HUES64 (cell line): Measurements from ENCODE around the gene RBBP5.
A peak's percentile ranks its signal among the peaks of the same experiment; 100 is the strongest.

ENCODE experiments used
- H3K27ac ChIP-seq: 2 replicates; pipeline ENCODE4 v1.7.0; 2013; ENCODE audit warnings: low read depth, low read length, inconsistent platforms
- H3K27me3 ChIP-seq: 2 replicates; pipeline ENCODE4 v1.6.1; 2013; ENCODE audit warnings: mild to moderate bottlenecking, low read length; ENCODE audit not compliant: insufficient read depth
- H3K36me3 ChIP-seq: 2 replicates; pipeline ENCODE4 v1.6.1; 2013; ENCODE audit warnings: mild to moderate bottlenecking, low read length; ENCODE audit not compliant: insufficient read depth
- H3K4me1 ChIP-seq: 2 replicates; pipeline ENCODE4 v1.6.1; 2013; ENCODE audit warnings: mild to moderate bottlenecking, low read length, moderate library complexity; ENCODE audit not compliant: insufficient read depth
- H3K4me3 ChIP-seq: 2 replicates; pipeline ENCODE4 v1.5.1; 2013; ENCODE audit warnings: mild to moderate bottlenecking, low read length, moderate library complexity
- H3K9ac ChIP-seq: 2 replicates; pipeline ENCODE4 v1.6.1; 2013; ENCODE audit warnings: mild to moderate bottlenecking, low read depth, low read length
- H3K9me3 ChIP-seq: 2 replicates; pipeline ENCODE4 v1.6.1; 2013; ENCODE audit warnings: low read depth, low read length; ENCODE audit not compliant: insufficient read depth
- WGBS: fragments of 150-250, 120-280 bp; methylation state at CpG from one replicate; pipeline ENCODE4 v1.1.7; 2013; ENCODE audit warnings: missing lambda C conversion rate; 5-methylcytosine and 5-hydroxymethylcytosine counted together

RBBP5 gene

GRCh38 chr1:205150651-205151428, 29.1 kb upstream of the RBBP5 start:
- Histone ChIP-seq H3K27ac (no peak overlapping the region), H3K36me3 (peaks cover 64% of the 10 kb centered on the region)
- WGBS: 79% methylated on average over 3 of the region's 5 CpGs

DNA sequence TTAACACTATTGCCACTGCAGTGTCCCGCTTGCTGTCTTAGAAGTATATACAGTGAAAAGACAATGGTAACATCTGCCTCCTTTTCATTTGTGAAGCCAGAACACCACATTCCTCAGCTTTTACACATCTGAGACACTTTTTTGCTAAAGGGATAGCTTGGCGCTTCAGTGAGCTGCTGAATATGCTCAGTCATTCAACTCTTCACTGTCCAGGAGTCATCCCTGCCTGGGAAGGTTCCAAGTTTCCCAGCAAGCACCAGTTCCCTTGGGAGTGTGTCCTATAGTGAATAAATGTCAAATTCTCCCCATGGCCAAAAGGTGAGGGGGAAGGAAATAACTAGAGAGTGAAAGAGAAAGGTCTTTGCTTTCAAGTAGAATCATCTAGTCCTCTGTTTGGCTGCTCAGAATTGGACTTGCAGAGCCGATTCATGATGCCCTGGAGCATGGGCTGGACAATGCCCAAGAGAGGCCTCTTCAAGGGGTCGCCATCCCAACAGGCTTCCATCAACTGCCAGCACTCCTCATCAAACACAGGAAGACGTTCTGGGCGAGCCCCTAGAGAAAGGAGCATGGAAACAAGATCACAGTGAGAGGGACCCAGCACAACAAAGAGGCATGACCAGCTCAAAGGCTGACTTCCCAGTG, 25.5 kb upstream of the RBBP5 start:
- no peak overlapping the region for H3K9ac ChIP-seq
- H3K4me3 ChIP-seq: no peak overlapping the region
- H3K27ac ChIP-seq: no peak overlapping the region
- WGBS: 85% methylated on average over 6 of the region's 6 CpGs
- H3K36me3 ChIP-seq: peaks cover 40% of the 10 kb centered on the region
- peaks cover 5% of the 10 kb centered on the region for H3K4me1 ChIP-seq
- H3K27me3 ChIP-seq: no peaks in the 10 kb centered on the region
- H3K9me3 ChIP-seq: no peaks in the 10 kb centered on the region

More at GRCh38 chr1:205150651-205151428, 29.1 kb upstream of the RBBP5 start:
- no peaks in the 10 kb centered on the region for H3K4me1 ChIP-seq
- H3K9ac ChIP-seq: no peak overlapping the region
- H3K4me3 ChIP-seq: no peak overlapping the region
- H3K27me3 ChIP-seq: no peaks in the 10 kb centered on the region
- H3K9me3 ChIP-seq: peaks cover 4% of the 10 kb centered on the region; the same call in 1 of the 2 replicates

GRCh38 chr1:205144751-205145150, 23.0 kb upstream of the RBBP5 start:
- peaks cover 26% of the 10 kb centered on the region for H3K36me3 ChIP-seq
- H3K4me1 ChIP-seq: peaks cover 5% of the 10 kb centered on the region
- H3K27me3 ChIP-seq: no peaks in the 10 kb centered on the region
- no peak overlapping the region for H3K9ac ChIP-seq
- H3K27ac ChIP-seq: no peak overlapping the region
- no CpG with 5 or more reads among the region's 1 CpG for WGBS
- H3K4me3 ChIP-seq: no peak overlapping the region
- no peaks in the 10 kb centered on the region for H3K9me3 ChIP-seq

GRCh38 chr1:205144046-205144720, 22.4 kb upstream of the RBBP5 start:
- no peak overlapping the region for H3K27ac ChIP-seq
- H3K9me3 ChIP-seq: no peaks in the 10 kb centered on the region
- peaks cover 21% of the 10 kb centered on the region for H3K36me3 ChIP-seq
- no peak overlapping the region for H3K9ac ChIP-seq
- peaks cover 5% of the 10 kb centered on the region for H3K4me1 ChIP-seq
- WGBS: 70% methylated on average over 1 of the region's 1 CpG
- no peaks in the 10 kb centered on the region for H3K27me3 ChIP-seq
- no peak overlapping the region for H3K4me3 ChIP-seq

GRCh38 chr1:205142102-205142469, 20.3 kb upstream of the RBBP5 start:
- Histone ChIP-seq H3K9ac (no peak overlapping the region), H3K4me1 (peaks cover 5% of the 10 kb centered on the region), H3K27me3 (no peaks in the 10 kb centered on the region), H3K9me3 (peaks cover 6% of the 10 kb centered on the region; the same call in 1 of the 2 replicates), H3K36me3 (peaks cover 8% of the 10 kb centered on the region), H3K4me3 (no peak overlapping the region), H3K27ac (no peak overlapping the region)
- WGBS: 62% methylated on average over 2 of the region's 2 CpGs

DNA sequence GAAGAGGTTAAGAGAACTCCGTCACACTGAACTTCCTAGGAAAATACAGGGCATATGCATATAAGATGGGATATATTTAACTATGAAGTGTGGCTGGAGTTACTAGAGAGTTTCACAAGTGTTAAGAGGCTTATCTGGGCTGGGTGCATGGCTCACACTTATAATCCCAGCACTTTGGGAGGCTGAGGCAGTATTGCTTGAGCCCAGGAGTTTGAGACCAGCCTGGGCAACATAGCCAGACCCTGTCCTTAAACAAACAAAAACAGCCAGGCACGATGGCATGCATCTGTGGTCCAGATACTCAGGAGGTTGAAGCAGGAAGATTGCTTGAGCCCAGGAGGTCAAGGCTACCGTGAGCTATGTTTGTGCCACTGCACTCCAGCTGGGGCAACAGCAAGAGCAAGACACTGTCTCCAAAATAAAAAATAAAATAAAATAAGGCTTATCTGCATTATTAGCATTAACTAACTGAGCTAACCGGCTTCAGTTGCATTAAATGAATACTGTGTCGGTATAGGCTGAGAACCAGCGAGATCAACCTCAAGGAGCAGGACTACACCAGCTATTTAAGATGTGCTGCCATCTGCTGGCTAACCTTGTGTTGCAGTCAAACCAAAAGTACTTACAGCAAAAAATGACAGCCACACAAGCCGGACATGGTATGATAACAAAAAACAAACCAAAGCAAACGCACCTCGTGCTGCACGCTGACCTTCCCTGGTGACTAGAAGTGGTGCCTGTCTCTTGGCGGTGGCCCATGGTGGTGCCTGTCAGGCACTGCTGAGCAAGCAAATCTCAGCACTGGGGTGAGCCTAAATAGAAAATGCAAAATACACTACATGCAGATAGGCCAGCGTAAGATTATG, 19.7 kb upstream of the RBBP5 start:
- Histone ChIP-seq H3K27ac (no peak overlapping the region), H3K4me3 (no peak overlapping the region), H3K4me1 (peaks cover 5% of the 10 kb centered on the region), H3K9ac (no peak overlapping the region), H3K36me3 (peaks cover 4% of the 10 kb centered on the region; the same call in 1 of the 2 replicates), H3K9me3 (peaks cover 6% of the 10 kb centered on the region; the same call in 1 of the 2 replicates), H3K27me3 (no peaks in the 10 kb centered on the region)
- 46% methylated on average over 11 of the region's 12 CpGs for WGBS

GRCh38 chr1:205140113-205140512, 18.3 kb upstream of the RBBP5 start:
- Histone ChIP-seq H3K27me3 (no peaks in the 10 kb centered on the region), H3K27ac (no peak overlapping the region), H3K4me3 (no peak overlapping the region), H3K9ac (no peak overlapping the region), H3K4me1 (peaks cover 5% of the 10 kb centered on the region), H3K9me3 (peaks cover 6% of the 10 kb centered on the region; the same call in 1 of the 2 replicates), H3K36me3 (no peaks in the 10 kb centered on the region)
- 96% methylated on average over 4 of the region's 4 CpGs for WGBS

- Histone ChIP-seq H3K27me3 (no peaks in the 10 kb centered on the region), H3K36me3 (no peaks in the 10 kb centered on the region), H3K4me3 (no peak overlapping the region), H3K4me1 (no peaks in the 10 kb centered on the region; the same call in 1 of the 2 replicates), H3K27ac (peak overlapping the region; percentile 70; the same call in 1 of the 2 replicates), H3K9me3 (peaks cover 6% of the 10 kb centered on the region; the same call in 1 of the 2 replicates), H3K9ac (no peak overlapping the region)
- 41% methylated on average over 3 of the region's 3 CpGs for WGBS
Measured at GRCh38 chr1:205137901-205138300, 16.1 kb upstream of the RBBP5 start.

DNA sequence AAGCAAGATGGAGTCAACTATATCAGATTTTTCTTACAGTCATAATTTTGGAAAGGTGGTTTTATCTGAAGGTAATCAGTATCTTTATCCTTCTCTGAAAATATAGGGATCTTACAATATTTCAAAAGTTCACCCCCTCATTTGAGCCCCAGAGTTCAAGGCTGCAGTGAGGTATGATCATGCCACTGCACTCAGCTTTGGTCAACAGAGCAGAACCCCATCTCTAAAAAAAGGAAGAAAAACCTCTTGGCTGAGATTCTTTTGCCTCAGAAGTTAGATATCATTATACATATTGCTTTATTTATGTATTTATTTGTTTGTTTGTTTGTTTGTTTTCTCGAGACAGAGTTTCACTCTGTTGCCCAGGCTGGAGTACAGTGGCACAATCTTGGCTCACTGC, 11.5 kb upstream of the RBBP5 start:
- 91% methylated on average over 1 of the region's 1 CpG for WGBS
- Histone ChIP-seq H3K36me3 (no peaks in the 10 kb centered on the region), H3K9me3 (peaks cover under 1% of the 10 kb centered on the region; the same call in 1 of the 2 replicates), H3K27ac (no peak overlapping the region), H3K4me1 (no peaks in the 10 kb centered on the region; the same call in 1 of the 2 replicates), H3K4me3 (no peak overlapping the region), H3K27me3 (no peaks in the 10 kb centered on the region), H3K9ac (no peak overlapping the region)

GRCh38 chr1:205129447-205130029, 7.8 kb upstream of the RBBP5 start:
- Histone ChIP-seq H3K27ac (no peak overlapping the region), H3K27me3 (no peaks in the 10 kb centered on the region), H3K4me3 (no peak overlapping the region), H3K4me1 (no peaks in the 10 kb centered on the region), H3K36me3 (no peaks in the 10 kb centered on the region), H3K9me3 (no peaks in the 10 kb centered on the region), H3K9ac (no peak overlapping the region)
- WGBS: 89% methylated on average over 4 of the region's 4 CpGs
